BJ (cell line): Measurements from ENCODE around the gene RRAS. TPM values are rescaled to one million over a fixed set of nuclear protein-coding genes. Genes with fewer than 3 reads are reported as not detected.

ENCODE experiments used
- CTCF ChIA-PET: fragments of 350-600 bp; formaldehyde crosslinking; extraction: SDS; loops from one replicate; lab custom pipeline; 2021; ENCODE audit warnings: antibody characterized with exemption, inconsistent platforms; lab: Yijun Ruan, JAX
- POLR2A ChIA-PET: fragments of 300-600 bp; sonication (Branson Sonifier 250); formaldehyde crosslinking; extraction: SDS; loops from one replicate; lab custom pipeline; 2021; ENCODE audit warnings: antibody characterized with exemption; lab: Charles Lee
- DNase-seq: peaks from one replicate; pipeline ENCODE4 v3.0.0-alpha.2; 2011; ENCODE audit warnings: low read depth
- H3K27me3 ChIP-seq: 2 replicates; pipeline ENCODE4 v1.6.0; 2011; ENCODE audit warnings: low read length; ENCODE audit not compliant: control insufficient read depth, insufficient read depth
- H3K36me3 ChIP-seq: 2 replicates; pipeline ENCODE4 v1.5.1; 2011; ENCODE audit warnings: low read length; ENCODE audit not compliant: control insufficient read depth, insufficient read depth
- H3K4me3 ChIP-seq: 2 replicates; pipeline ENCODE4 v1.5.1; 2011; ENCODE audit warnings: low read depth, mild to moderate bottlenecking, control low read depth, low read length
- polyA plus RNA-seq: library from polyadenylated mRNA; depleted of rRNA; stranded (reverse); fragments of >200 nt; gene quantifications from 2 replicates; pipeline ENCODE4 v1.2.3, GENCODE V29; 2011
- TF ChIP-seq, protein P1 (sequence below): IDR thresholded peaks from 2 replicates; pipeline ENCODE4 v1.5.1; 2011; ENCODE audit warnings: low read depth, mild to moderate bottlenecking, control low read depth, inconsistent platforms, low read length, moderate library complexity; ENCODE audit not compliant: insufficient read depth

Gene RRAS
- polyA plus RNA-seq, 1 experiment, result 186 TPM

DNA sequence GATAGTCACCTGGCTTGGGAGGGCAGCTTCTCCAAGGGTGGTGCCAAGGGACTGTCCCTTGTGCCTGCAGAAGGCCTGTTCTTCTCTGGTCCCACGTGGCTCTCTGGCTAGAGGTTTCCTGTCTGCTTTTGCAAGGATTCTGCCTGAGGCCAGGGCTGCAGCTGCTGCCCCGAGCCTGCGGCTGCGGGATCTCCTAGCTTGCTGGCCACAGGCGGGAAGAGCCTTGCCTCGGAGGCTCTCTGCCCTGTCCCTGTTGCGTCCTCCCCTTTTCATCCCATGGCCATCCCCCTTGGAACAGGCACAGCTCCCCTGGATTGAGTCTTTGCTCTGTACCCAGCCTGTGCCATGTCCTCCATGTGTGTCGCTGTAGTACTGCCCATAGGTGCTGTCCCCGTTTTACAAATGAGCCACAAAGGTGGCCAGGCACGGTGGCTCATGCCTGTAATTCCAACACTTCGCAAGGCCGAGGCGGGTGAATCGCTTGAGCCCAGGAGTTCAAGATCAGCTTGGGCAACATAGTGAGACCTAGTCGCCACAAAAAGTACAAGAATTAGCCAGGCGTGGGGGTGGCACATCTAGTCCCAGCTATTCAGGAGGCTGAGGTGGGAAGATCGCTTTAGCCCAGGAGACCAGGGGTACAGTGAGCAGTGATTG is 16.6 kb upstream of the RRAS start:
- ChIA-PET POLR2A (no interaction called here), CTCF (interaction anchor here (1.2 to 2.6 kb wide), 3 partner anchors 12 to 18 kb away, joined by 4 to 8 read pairs (median 4); no protein-coding TSS in a partner anchor)
- Histone ChIP-seq H3K36me3 (peaks cover 60% of the 10 kb centered on the region), H3K27me3 (no peaks in the 10 kb centered on the region), H3K4me3 (no peak overlapping the region)
- DNase-seq, result no peak
- TF ChIP-seq, protein P1, sequence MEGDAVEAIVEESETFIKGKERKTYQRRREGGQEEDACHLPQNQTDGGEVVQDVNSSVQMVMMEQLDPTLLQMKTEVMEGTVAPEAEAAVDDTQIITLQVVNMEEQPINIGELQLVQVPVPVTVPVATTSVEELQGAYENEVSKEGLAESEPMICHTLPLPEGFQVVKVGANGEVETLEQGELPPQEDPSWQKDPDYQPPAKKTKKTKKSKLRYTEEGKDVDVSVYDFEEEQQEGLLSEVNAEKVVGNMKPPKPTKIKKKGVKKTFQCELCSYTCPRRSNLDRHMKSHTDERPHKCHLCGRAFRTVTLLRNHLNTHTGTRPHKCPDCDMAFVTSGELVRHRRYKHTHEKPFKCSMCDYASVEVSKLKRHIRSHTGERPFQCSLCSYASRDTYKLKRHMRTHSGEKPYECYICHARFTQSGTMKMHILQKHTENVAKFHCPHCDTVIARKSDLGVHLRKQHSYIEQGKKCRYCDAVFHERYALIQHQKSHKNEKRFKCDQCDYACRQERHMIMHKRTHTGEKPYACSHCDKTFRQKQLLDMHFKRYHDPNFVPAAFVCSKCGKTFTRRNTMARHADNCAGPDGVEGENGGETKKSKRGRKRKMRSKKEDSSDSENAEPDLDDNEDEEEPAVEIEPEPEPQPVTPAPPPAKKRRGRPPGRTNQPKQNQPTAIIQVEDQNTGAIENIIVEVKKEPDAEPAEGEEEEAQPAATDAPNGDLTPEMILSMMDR, result no peak

GRCh38 chr19:49655570-49656455 is 15.9 kb upstream of the RRAS start:
- no peak for DNase-seq
- H3K27me3 ChIP-seq, result no peaks in the 10 kb centered on the region
- ChIA-PET POLR2A (no interaction called here), CTCF (interaction anchor here (0.7 to 2.6 kb wide), 4 partner anchors 11 to 19 kb away, joined by 3 to 8 read pairs (median 4); no protein-coding TSS in a partner anchor)
- H3K4me3 ChIP-seq, result no peak overlapping the region
- peaks cover 61% of the 10 kb centered on the region for H3K36me3 ChIP-seq
- TF ChIP-seq, protein P1, result no peak

- POLR2A ChIA-PET, result no interaction called here
Measured at GRCh38 chr19:49654581-49654980, 14.6 kb upstream of the RRAS start.

DNA sequence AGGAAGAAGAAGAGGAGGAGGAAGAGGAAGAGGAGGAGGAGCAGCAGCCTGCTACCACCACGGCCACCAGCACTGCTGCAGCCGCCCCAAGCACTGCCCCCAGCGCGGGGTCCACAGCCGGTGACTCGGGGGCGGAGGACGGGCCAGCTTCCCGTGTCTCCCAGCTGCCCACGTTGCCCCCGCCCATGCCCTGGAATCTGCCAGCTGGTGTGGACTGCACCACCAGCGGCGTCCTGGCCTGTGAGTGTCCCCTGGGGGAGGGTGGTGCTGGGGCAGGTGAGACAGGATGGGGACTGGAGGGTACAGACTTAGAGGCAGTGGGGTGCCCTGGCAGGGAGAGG is 13.5 kb upstream of the RRAS start:
- ChIA-PET POLR2A (no interaction called here), CTCF (no interaction called here)
- Histone ChIP-seq H3K36me3 (peaks cover 52% of the 10 kb centered on the region), H3K4me3 (no peak overlapping the region), H3K27me3 (no peaks in the 10 kb centered on the region)
- TF ChIP-seq, protein P1, result no peak
- no peak for DNase-seq

More at GRCh38 chr19:49654581-49654980, 14.6 kb upstream of the RRAS start:
- peaks cover 61% of the 10 kb centered on the region for H3K36me3 ChIP-seq
- H3K4me3 ChIP-seq, result no peak overlapping the region
- H3K27me3 ChIP-seq, result no peaks in the 10 kb centered on the region
- DNase-seq, result no peak
- CTCF ChIA-PET, result interaction anchor here (1.1 kb wide), 1 partner anchor 20 kb away, joined by 5 read pairs; no protein-coding TSS in a partner anchor
- TF ChIP-seq, protein P1, result no peak
